PC-3 (cell line): Measurements from ENCODE around the gene CYBA. TPM values are rescaled to one million over a fixed set of nuclear protein-coding genes. Genes with fewer than 3 reads are reported as not detected.

ENCODE experiments used
- ATAC-seq: fragments of 200-7000 bp; cut with Tn5 transposase; 2 replicates; pipeline ENCODE4 v1.9.1; 2020; ENCODE audit warnings: mild to moderate bottlenecking, moderate library complexity
- BruUV-seq: library from RNA; stranded (reverse); fragments of 400-500 nt; replicated peaks from 2 replicates; lab custom pipeline; 2021; lab: Mats Ljungman, UMichigan
- CTCF ChIA-PET: fragments of 300-600 bp; sonication (Branson Sonifier 250); formaldehyde crosslinking; loops from one replicate; lab custom pipeline; 2022; ENCODE audit warnings: antibody characterized with exemption; lab: Charles Lee
- POLR2A ChIA-PET: fragments of 300-600 bp; sonication (Branson Sonifier 250); formaldehyde crosslinking; loops from one replicate; lab custom pipeline; 2022; ENCODE audit warnings: antibody characterized with exemption; ENCODE audit not compliant: unreplicated experiment; lab: Charles Lee
- DNase-seq: peaks from one replicate; pipeline ENCODE4 v3.0.0-alpha.2; 2015
- H2AFZ ChIP-seq: fragments of 300-600 bp; sonication (generic); 2 replicates; pipeline ENCODE4 v1.6.0; 2016; ENCODE audit warnings: antibody characterized with exemption, low read length
- H3F3A ChIP-seq: fragments of 300-600 bp; sonication (generic); one replicate; pipeline ENCODE4 v1.6.0; 2017; ENCODE audit warnings: antibody characterized with exemption, low read length, control low read depth, mild to moderate bottlenecking; ENCODE audit not compliant: unreplicated experiment
- H3K27ac ChIP-seq: fragments of 300-600 bp; sonication (generic); 2 replicates; pipeline ENCODE4 v1.5.1; 2016; ENCODE audit warnings: mild to moderate bottlenecking, low read length
- H3K27me3 ChIP-seq: fragments of 300-600 bp; sonication (generic); 2 replicates; pipeline ENCODE4 v1.6.1; 2016; ENCODE audit warnings: low read length, mixed read lengths
- H3K36me3 ChIP-seq: fragments of 300-600 bp; sonication (generic); 2 replicates; pipeline ENCODE4 v1.6.1; 2016; ENCODE audit warnings: low read depth, mixed run types, low read length, mixed read lengths
- H3K4me1 ChIP-seq: fragments of 300-600 bp; sonication (generic); 2 replicates; pipeline ENCODE4 v1.5.1; 2016; ENCODE audit warnings: low read length; ENCODE audit not compliant: insufficient read depth
- H3K4me2 ChIP-seq: fragments of 300-600 bp; sonication (generic); 2 replicates; pipeline ENCODE4 v1.6.0; 2016; ENCODE audit warnings: low read length
- H3K4me3 ChIP-seq: fragments of 300-600 bp; sonication (generic); 2 replicates; pipeline ENCODE4 v1.5.1; 2016; ENCODE audit warnings: mild to moderate bottlenecking, low read length, mixed read lengths
- H3K79me2 ChIP-seq: fragments of 300-600 bp; sonication (generic); 2 replicates; pipeline ENCODE4 v1.6.1; 2017; ENCODE audit warnings: low read length, mixed read lengths
- H3K9ac ChIP-seq: fragments of 300-600 bp; sonication (generic); 2 replicates; pipeline ENCODE4 v1.6.0; 2016; ENCODE audit warnings: mild to moderate bottlenecking, low read length
- H3K9me2 ChIP-seq: fragments of 300-600 bp; sonication (generic); replicated peaks from 2 replicates; pipeline ENCODE4 v1.6.1; 2016; ENCODE audit warnings: mixed run types, low read length, mixed read lengths
- H3K9me3 ChIP-seq: fragments of 300-600 bp; sonication (generic); 2 replicates; pipeline ENCODE4 v1.6.1; 2016; ENCODE audit warnings: low read length, mixed read lengths
- H4K20me1 ChIP-seq: fragments of 300-600 bp; sonication (generic); 2 replicates; pipeline ENCODE4 v1.6.1; 2016; ENCODE audit warnings: low read length, mixed read lengths
- EZH2 ChIP-seq: fragments of 300-600 bp; sonication (generic); IDR thresholded peaks from one replicate; pipeline ENCODE4 v1.6.1; 2017; ENCODE audit warnings: antibody characterized with exemption, mild to moderate bottlenecking, low read length; ENCODE audit not compliant: unreplicated experiment
- EZH2phosphoT487 ChIP-seq: fragments of 300-600 bp; sonication (generic); IDR thresholded peaks from 2 replicates; pipeline ENCODE4 v1.6.1; 2018; ENCODE audit warnings: mild to moderate bottlenecking, antibody characterized with exemption, low read length, borderline replicate concordance
- intact Hi-C: fragments of 100-400 bp; cut with micrococcal nuclease; formaldehyde crosslinking; loops from 2 replicates; pipeline ENCODE4 v1.9.0; 2023
- total RNA-seq: library from RNA; depleted of rRNA; stranded (reverse); fragments of >200 nt; gene quantifications from 2 replicates; pipeline ENCODE4 v1.2.3, GENCODE V29; 2014
- TF ChIP-seq, protein P1 (sequence below): fragments of 300-600 bp; sonication (generic); conservative IDR thresholded peaks from 2 replicates; pipeline ENCODE4 v1.5.1; 2017; ENCODE audit warnings: antibody characterized with exemption, low read depth, mild to moderate bottlenecking, low read length

Gene CYBA
- total RNA-seq, 1 experiment from 2014 or later: not detected

DNA sequence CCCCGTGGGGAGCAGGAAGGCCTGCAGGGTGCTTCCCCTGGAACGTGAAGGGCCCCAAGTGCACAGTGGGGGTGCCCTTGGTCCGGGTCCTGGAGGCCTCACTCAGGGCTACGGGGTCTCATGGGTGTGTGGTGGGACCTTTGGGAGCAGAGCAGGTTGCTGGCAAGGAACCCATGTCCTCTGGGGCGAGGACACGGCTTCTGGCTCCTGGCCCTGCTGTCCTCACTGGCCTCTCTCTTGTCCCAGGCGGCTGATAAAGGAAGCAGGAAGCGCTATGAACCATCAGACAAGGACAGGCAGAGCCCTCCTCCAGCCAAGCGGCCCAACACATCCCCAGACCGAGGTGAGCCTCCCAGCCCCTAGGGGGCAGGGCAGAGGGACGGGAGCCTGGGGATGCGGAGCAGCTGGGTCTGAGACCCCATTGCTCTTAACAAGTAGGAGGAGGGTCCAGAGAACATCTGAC lies 22.3 kb downstream of the CYBA start:
- BruUV-seq: no TSS peak
- CTCF ChIA-PET: no interaction called here

DNA sequence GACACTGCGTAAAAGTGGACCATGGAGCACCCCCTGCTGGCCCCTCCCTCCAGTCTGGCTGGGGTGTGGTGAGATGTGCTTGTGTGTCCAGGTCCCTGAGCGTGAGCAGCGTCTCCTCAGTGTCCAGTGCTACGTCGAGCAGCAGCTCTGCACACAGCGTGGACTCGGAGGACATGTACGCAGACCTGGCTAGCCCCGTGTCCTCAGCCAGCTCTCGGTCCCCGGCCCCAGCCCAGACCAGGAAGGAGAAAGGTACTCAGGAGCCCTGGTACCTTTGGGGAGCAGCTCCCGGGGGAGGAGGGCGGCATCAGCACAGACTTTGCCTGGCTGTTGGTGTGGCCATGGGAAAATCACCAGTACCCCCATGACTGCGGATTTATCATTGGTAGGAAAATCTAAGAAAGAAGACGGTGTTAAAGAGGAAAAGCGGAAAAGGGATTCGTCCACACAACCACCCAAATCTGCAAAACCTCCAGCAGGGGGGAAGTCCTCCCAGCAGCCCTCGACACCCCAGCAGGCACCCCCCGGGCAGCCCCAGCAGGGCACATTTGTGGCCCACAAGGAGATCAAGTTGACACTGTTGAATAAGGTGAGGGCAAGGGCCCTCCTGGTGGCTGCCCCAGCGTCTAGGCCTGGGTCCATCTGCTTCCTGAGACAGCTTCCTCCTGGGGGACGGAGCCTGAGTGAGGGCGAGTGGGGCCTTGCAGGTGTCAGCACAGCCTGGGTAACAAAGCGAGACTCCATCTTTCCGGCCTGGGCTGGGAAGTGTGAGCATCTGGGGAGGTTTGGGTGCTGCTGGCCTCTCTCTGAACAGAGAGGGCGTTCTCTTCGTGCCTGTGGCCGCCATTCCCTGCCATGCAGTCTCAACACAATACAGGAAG lies 23.1 kb downstream of the CYBA start:
- TF ChIP-seq, protein P1, sequence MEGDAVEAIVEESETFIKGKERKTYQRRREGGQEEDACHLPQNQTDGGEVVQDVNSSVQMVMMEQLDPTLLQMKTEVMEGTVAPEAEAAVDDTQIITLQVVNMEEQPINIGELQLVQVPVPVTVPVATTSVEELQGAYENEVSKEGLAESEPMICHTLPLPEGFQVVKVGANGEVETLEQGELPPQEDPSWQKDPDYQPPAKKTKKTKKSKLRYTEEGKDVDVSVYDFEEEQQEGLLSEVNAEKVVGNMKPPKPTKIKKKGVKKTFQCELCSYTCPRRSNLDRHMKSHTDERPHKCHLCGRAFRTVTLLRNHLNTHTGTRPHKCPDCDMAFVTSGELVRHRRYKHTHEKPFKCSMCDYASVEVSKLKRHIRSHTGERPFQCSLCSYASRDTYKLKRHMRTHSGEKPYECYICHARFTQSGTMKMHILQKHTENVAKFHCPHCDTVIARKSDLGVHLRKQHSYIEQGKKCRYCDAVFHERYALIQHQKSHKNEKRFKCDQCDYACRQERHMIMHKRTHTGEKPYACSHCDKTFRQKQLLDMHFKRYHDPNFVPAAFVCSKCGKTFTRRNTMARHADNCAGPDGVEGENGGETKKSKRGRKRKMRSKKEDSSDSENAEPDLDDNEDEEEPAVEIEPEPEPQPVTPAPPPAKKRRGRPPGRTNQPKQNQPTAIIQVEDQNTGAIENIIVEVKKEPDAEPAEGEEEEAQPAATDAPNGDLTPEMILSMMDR: no peak
- TF ChIP-seq EZH2 (no peak), EZH2phosphoT487 (no peak)
- H3K9ac ChIP-seq: no peak overlapping the region
- no peaks in the 10 kb centered on the region for H3K79me2 ChIP-seq
- DNase-seq (no peak), ATAC-seq (no peak)
- H3K27ac ChIP-seq: no peak overlapping the region
- ChIA-PET POLR2A (no interaction called here), CTCF (interaction anchor here (0.6 kb wide), 1 partner anchor 65 kb away, joined by 3 read pairs; no protein-coding TSS in a partner anchor)
- H2AFZ ChIP-seq: no peak overlapping the region
- intact Hi-C loops: no loop called here
- no peaks in the 10 kb centered on the region for H3K36me3 ChIP-seq
- no peaks in the 10 kb centered on the region for H3F3A ChIP-seq
- no peaks in the 10 kb centered on the region for H3K9me3 ChIP-seq
- no peaks in the 10 kb centered on the region for H4K20me1 ChIP-seq
- no peaks in the 10 kb centered on the region for H3K4me1 ChIP-seq
- no peaks in the 10 kb centered on the region for H3K27me3 ChIP-seq
- H3K4me3 ChIP-seq: no peak overlapping the region
- no peaks in the 10 kb centered on the region for H3K9me2 ChIP-seq
- no TSS peak for BruUV-seq
- H3K4me2 ChIP-seq: no peak overlapping the region

More for the DNA sequence above, 22.3 kb downstream of the CYBA start:
- Histone ChIP-seq H3K36me3 (no peaks in the 10 kb centered on the region), H3K27me3 (no peaks in the 10 kb centered on the region), H3K27ac (no peak overlapping the region), H2AFZ (no peak overlapping the region), H3K4me1 (no peaks in the 10 kb centered on the region), H3K9me3 (no peaks in the 10 kb centered on the region), H3K79me2 (no peaks in the 10 kb centered on the region), H3F3A (no peaks in the 10 kb centered on the region), H3K9ac (no peak overlapping the region), H4K20me1 (no peaks in the 10 kb centered on the region), H3K4me2 (no peak overlapping the region), H3K4me3 (no peak overlapping the region), H3K9me2 (no peaks in the 10 kb centered on the region)
- intact Hi-C loops: no loop called here
- POLR2A ChIA-PET: interaction anchor here (0.6 kb wide), 1 partner anchor 58 kb away, joined by 4 read pairs; the partner anchor contains the start of gene ZC3H18
- DNase-seq (peak; percentile 9), ATAC-seq (peak; percentile 57; the same call in 1 of the 2 replicates)
- TF ChIP-seq, protein P1: peak; percentile 51; the same call in 1 of the 2 replicates
- TF ChIP-seq EZH2phosphoT487: no peak

DNA sequence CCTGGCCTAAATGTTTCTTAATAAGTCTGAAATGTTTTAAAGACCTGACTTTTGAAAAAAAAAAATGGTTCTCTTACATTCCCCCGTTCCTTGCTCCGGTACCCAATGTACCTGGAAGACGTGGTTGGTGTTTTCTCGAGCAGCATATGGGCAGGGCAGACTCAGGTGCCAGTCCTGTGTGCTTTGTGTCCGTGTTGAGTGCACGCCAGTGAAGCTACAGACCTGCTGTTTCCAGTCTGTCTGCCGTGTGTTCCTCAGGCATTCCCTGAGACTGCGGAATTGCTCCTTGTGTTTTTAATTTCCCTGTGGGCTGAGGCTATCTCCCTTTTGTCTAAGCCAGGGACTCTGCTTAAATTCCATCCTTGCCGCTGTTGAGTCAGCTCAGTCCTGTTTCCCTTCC lies 24.2 kb downstream of the CYBA start:
- TF ChIP-seq EZH2: no peak
- TF ChIP-seq, protein P1: no peak
- TF ChIP-seq EZH2phosphoT487: no peak
- Histone ChIP-seq H3K27ac (no peak overlapping the region), H3K4me2 (no peak overlapping the region), H3K79me2 (no peaks in the 10 kb centered on the region), H3K9me2 (no peaks in the 10 kb centered on the region), H3K36me3 (no peaks in the 10 kb centered on the region; the same call in 1 of the 2 replicates), H3F3A (no peaks in the 10 kb centered on the region), H3K4me1 (no peaks in the 10 kb centered on the region), H4K20me1 (no peaks in the 10 kb centered on the region), H3K4me3 (no peak overlapping the region), H2AFZ (no peak overlapping the region), H3K9me3 (no peaks in the 10 kb centered on the region), H3K9ac (no peak overlapping the region), H3K27me3 (no peaks in the 10 kb centered on the region)
- ChIA-PET POLR2A (no interaction called here), CTCF (interaction anchor here (0.7 kb wide), 1 partner anchor 973 kb away, joined by 3 read pairs; no protein-coding TSS in a partner anchor)
- ATAC-seq (no peak), DNase-seq (no peak)
- intact Hi-C loops: no loop called here
- BruUV-seq: no TSS peak
